Suprapubic skin (tissue), 3 donors: Measurements from ENCODE around the gene LHFPL6.

Experiments
- EP300 ChIP-seq: sonication (generic); formaldehyde crosslinking; IDR thresholded peaks from one replicate; pipeline ENCODE4 v1.6.1; 2017; ENCODE audit warnings: antibody characterized with exemption
- POLR2A ChIP-seq, 2 donors: fragments of 450-650 bp; IDR thresholded peaks; one replicate each; pipeline ENCODE4 v1.6.1; 2017; ENCODE audit warnings: antibody characterized with exemption in 2 of 2, mild to moderate bottlenecking in 2 of 2, moderate library complexity in 2 of 2
- TF ChIP-seq, protein P1 (sequence below), 2 donors: fragments of 200-600 bp in 1 of 2; fragments of 450-650 bp in 1 of 2; sonication (generic) in 1 of 2; IDR thresholded peaks; one replicate each; pipeline ENCODE4 v1.5.1; 2016 to 2019; ENCODE audit warnings: antibody characterized with exemption in 2 of 2, mild to moderate bottlenecking in 1 of 2, moderate library complexity in 1 of 2

DNA sequence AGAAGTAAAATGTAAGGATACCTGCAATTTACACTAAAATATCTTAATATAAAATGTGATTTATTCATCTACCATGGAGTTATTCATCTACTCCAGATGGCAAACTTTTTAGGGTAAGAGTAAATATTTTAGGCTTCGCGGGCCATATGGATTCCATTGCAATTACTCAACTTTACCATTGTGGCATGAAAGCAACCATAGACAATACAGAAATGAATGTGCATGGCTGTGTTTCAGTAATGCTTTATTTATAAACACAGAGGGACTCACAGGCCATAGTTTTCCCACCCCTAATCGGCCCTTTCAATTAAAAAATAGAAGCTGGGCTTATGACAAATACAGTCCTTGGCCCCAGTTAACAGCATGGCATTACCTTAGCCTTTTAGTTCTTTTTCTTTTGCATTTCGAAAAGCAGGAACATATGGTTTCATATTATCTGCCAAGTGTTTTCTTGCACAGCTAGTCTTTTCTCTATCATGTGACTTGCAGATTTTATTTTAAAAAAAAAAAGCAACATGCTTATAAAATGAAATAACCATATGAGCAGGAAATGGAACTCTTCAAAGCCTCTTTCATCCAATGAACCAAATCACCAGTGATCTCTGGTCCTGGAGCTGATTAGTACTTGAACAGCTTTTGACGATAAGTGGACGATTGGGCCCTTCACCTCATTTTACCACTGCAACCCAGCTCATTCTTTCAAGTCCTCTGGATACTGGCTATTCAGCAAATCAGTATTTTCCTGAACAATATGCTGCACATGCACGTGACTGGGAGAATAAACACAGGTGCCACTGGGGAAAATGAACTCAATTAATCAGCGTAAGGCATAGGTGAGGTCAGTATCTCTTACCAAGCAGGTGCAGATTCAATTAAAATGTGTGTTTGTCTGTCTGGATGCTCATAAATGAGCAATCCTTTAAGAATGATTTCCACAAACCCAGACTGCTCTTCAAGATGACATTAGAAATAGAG lies 63.9 kb downstream of the LHFPL6 start:
- TF ChIP-seq, protein P1, sequence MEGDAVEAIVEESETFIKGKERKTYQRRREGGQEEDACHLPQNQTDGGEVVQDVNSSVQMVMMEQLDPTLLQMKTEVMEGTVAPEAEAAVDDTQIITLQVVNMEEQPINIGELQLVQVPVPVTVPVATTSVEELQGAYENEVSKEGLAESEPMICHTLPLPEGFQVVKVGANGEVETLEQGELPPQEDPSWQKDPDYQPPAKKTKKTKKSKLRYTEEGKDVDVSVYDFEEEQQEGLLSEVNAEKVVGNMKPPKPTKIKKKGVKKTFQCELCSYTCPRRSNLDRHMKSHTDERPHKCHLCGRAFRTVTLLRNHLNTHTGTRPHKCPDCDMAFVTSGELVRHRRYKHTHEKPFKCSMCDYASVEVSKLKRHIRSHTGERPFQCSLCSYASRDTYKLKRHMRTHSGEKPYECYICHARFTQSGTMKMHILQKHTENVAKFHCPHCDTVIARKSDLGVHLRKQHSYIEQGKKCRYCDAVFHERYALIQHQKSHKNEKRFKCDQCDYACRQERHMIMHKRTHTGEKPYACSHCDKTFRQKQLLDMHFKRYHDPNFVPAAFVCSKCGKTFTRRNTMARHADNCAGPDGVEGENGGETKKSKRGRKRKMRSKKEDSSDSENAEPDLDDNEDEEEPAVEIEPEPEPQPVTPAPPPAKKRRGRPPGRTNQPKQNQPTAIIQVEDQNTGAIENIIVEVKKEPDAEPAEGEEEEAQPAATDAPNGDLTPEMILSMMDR (IDR thresholded peaks at IDR 0.05): no peak
- TF ChIP-seq EP300 (no peak), POLR2A (IDR thresholded peaks at IDR 0.05) (no peak)
